K562 (cell line): ENCODE results near the gene NVL. TPM values are rescaled to one million over a fixed set of nuclear protein-coding genes. Genes with fewer than 3 reads are reported as not detected.
A peak's percentile ranks its signal among the peaks of the same experiment; 100 is the strongest.

Experiments
- EZH2 ChIP-seq: IDR thresholded peaks from 2 replicates; pipeline ENCODE4 v1.6.1; 2012; ENCODE audit warnings: low read depth, mild to moderate bottlenecking, inconsistent platforms, low read length, borderline replicate concordance
- FOXJ3 ChIP-seq: sonication (generic); formaldehyde crosslinking; IDR thresholded peaks from 2 replicates; pipeline ENCODE4 v1.4.0; 2020; ENCODE audit warnings: mild to moderate bottlenecking, missing genetic modification reagents
- ID3 ChIP-seq, 2 experiments: fragments of 250-450 bp in 1 of 2; fragments of 450-650 bp in 1 of 2; sonication (Bioruptor Pico) in 1 of 2; IDR thresholded peaks; 2 replicates each; pipeline versions ENCODE4 v1.6.1 to v1.8.0; 2016 to 2021; ENCODE audit warnings: mild to moderate bottlenecking in 2 of 2, moderate library complexity in 2 of 2, missing compliant biosample characterization in 1 of 2, missing genetic modification characterization in 1 of 2
- KDM1A ChIP-seq, 2 experiments: fragments of 450-650 bp; IDR thresholded peaks; 2 replicates each; pipeline ENCODE4 v1.6.1; 2016; ENCODE audit warnings: mild to moderate bottlenecking in 2 of 2
- MAFF ChIP-seq: IDR thresholded peaks from 2 replicates; pipeline ENCODE4 v1.6.1; 2012; ENCODE audit warnings: low read length, improper control_type of control experiment
- MYNN ChIP-seq, 2 experiments: sonication (generic); formaldehyde crosslinking in 1 of 2; IDR thresholded peaks; 2 replicates each; pipeline versions ENCODE4 v1.5.0 to v1.6.1; 2016 to 2020; ENCODE audit warnings: antibody characterized with exemption in 1 of 2, missing genetic modification reagents in 1 of 2
- POLR3A ChIP-seq: IDR thresholded peaks from 2 replicates; pipeline ENCODE4 v1.6.1; 2011; ENCODE audit warnings: borderline replicate concordance, mild to moderate bottlenecking, moderate library complexity; ENCODE audit not compliant: insufficient read length, insufficient read depth; ENCODE audit errors: extremely low read depth
- PRPF4 ChIP-seq: fragments of 200-400 bp; formaldehyde crosslinking; IDR thresholded peaks from one replicate; pipeline ENCODE4 v1.6.1; 2017; ENCODE audit warnings: low read length, low read depth, mild to moderate bottlenecking; ENCODE audit not compliant: insufficient read depth, poor library complexity, severe bottlenecking
- PTBP1 ChIP-seq: fragments of 200-400 bp; formaldehyde crosslinking; IDR thresholded peaks from 2 replicates; pipeline ENCODE4 v1.6.1; 2017; ENCODE audit warnings: low read depth, low read length
- SETDB1 ChIP-seq: IDR thresholded peaks from one replicate; pipeline ENCODE4 v1.6.1; 2012; ENCODE audit warnings: low read length, control low read depth, inconsistent platforms
- TCF3 ChIP-seq: sonication (generic); formaldehyde crosslinking; IDR thresholded peaks from 2 replicates; pipeline ENCODE4 v1.4.0; 2020; ENCODE audit warnings: mild to moderate bottlenecking, missing genetic modification reagents
- TFE3 ChIP-seq: fragments of 450-650 bp; formaldehyde crosslinking; IDR thresholded peaks from 2 replicates; pipeline ENCODE4 v1.4.0; 2020; ENCODE audit warnings: mild to moderate bottlenecking, mixed read lengths
- THAP12 ChIP-seq: fragments of 250-450 bp; sonication (Bioruptor Pico); IDR thresholded peaks from 2 replicates; pipeline ENCODE4 v1.9.0; 2021; ENCODE audit warnings: mild to moderate bottlenecking, inconsistent platforms
- ZBTB49 ChIP-seq: sonication (generic); formaldehyde crosslinking; IDR thresholded peaks from 2 replicates; pipeline ENCODE4 v1.8.0; 2022; ENCODE audit warnings: missing genetic modification reagents, mild to moderate bottlenecking, borderline replicate concordance
- ZFP1 ChIP-seq: fragments of 450-650 bp; formaldehyde crosslinking; IDR thresholded peaks from 2 replicates; pipeline ENCODE4 v1.4.0; 2020; ENCODE audit warnings: mild to moderate bottlenecking, mixed read lengths
- ZNF347 ChIP-seq: fragments of 450-650 bp; formaldehyde crosslinking; IDR thresholded peaks from 2 replicates; pipeline ENCODE4 v1.4.0; 2020; ENCODE audit warnings: low read depth, mild to moderate bottlenecking, moderate library complexity
- polyA plus RNA-seq, 8 experiments: library from polyadenylated mRNA; depleted of rRNA in 4 of 8; stranded (reverse) in 5 of 8; unstranded in 3 of 8; fragments of >200 nt; fragmentation: Nextera tagmentation in 2 of 8; fragmentation: Illumina TruSeq in 1 of 8; extraction: Ambion mirVana in 2 of 8; extraction: Trizol in 1 of 8; gene quantifications; 2 replicates each; pipeline versions ENCODE4 v1.2.1 to v1.2.3, GENCODE V29; 2011 to 2014; ENCODE audit warnings: inconsistent platforms in 1 of 8, missing spikeins in 1 of 8
- total RNA-seq, 7 experiments: library from RNA; depleted of rRNA in 6 of 7; stranded (reverse); fragments of >200 nt in 6 of 7; fragmentation: Illumina TruSeq in 2 of 7; extraction: Trizol in 2 of 7; gene quantifications; 2 replicates each; pipeline versions ENCODE4 v1.2.1 to v1.2.3, GENCODE V29; 2011 to 2021; ENCODE audit warnings: low replicate concordance in 1 of 7

NVL gene
- total and polyA plus RNA-seq, 9 of the 15 experiments (the other 6 are each of a cell fraction or from before 2014, with no cell fraction given), result 32.5 to 86.6 (median 62.9) TPM

- no peak for TF ChIP-seq PRPF4
- TF ChIP-seq ZNF347 (CRISPR knock-in tag), result no peak
- TF ChIP-seq MAFF, result no peak
- no peak for TF ChIP-seq ZFP1
- no peak for TF ChIP-seq THAP12 (CRISPR knock-in tag)
- TF ChIP-seq TCF3 (CRISPR knock-in tag), result peak; percentile 87
- no peak for TF ChIP-seq ZBTB49 (CRISPR knock-in tag)
- no peak for TF ChIP-seq TFE3 (CRISPR knock-in tag)
- TF ChIP-seq EZH2, result no peak
- TF ChIP-seq SETDB1, result no peak
- TF ChIP-seq POLR3A, result no peak
- TF ChIP-seq PTBP1, result no peak
- 0 out of 2 replicates have a peak, but pooled peaks have one; percentile 32 for TF ChIP-seq FOXJ3 (CRISPR knock-in tag)
- no peak for TF ChIP-seq MYNN (IDR thresholded peaks at IDR 0.05)
- TF ChIP-seq MYNN (CRISPR knock-in tag; IDR thresholded peaks at IDR 0.05), result no peak
- TF ChIP-seq KDM1A (IDR thresholded peaks at IDR 0.05), result peak; percentile 5 to 49; a peak in 3 of 4 replicates
- TF ChIP-seq ID3 (CRISPR knock-in tag; IDR thresholded peaks at IDR 0.05), result no peak
- no peak for TF ChIP-seq ID3 (tag; IDR thresholded peaks at IDR 0.05)
These were observed 4.2 kb upstream of the NVL start (continued) for GRCh38 chr1:224333939-224334786.
